Naive thymus-derived CD4-positive, alpha-beta T cell (primary cell): Measurements from ENCODE around the gene SDSL. TPM values are rescaled to one million over a fixed set of nuclear protein-coding genes. Genes with fewer than 3 reads are reported as not detected.
A peak's percentile ranks its signal among the peaks of the same experiment; 100 is the strongest.

Experiments
- ATAC-seq: fragments of 150-1000 bp; cut with Tn5 transposase; 2 replicates; pipeline ENCODE4 v1.10.0; 2021; ENCODE audit warnings: mild to moderate bottlenecking, moderate library complexity
- CTCF ChIA-PET: fragments of 350-600 bp; sonication (Branson Sonifier 250); formaldehyde crosslinking; loops from one replicate; lab custom pipeline; 2021; ENCODE audit warnings: antibody characterized with exemption; lab: Charles Lee
- POLR2A ChIA-PET: fragments of 350-600 bp; sonication (Branson Sonifier 250); formaldehyde crosslinking; loops from one replicate; lab custom pipeline; 2021; ENCODE audit warnings: antibody characterized with exemption, inconsistent platforms; lab: Charles Lee
- DNase-seq, 9 donors: peaks; one replicate each; pipeline versions ENCODE4 v3.0.0 to v3.0.0-alpha.2; 2020 to 2022; ENCODE audit warnings: mixed read lengths in 1 of 9
- H3K27ac ChIP-seq: one replicate; pipeline ENCODE4 v1.7.0; 2013; ENCODE audit warnings: mild to moderate bottlenecking, low read depth, low read length, moderate library complexity
- H3K27me3 ChIP-seq, 2 donors: one replicate each; pipeline ENCODE4 v1.7.0; 2013; ENCODE audit warnings: low read length in 2 of 2, mild to moderate bottlenecking in 2 of 2, moderate library complexity in 2 of 2; ENCODE audit not compliant: control insufficient read depth in 2 of 2, insufficient read depth in 2 of 2
- H3K36me3 ChIP-seq, 3 experiments: 1 replicate in 2 of 3; 2 replicates in 1 of 3; pipeline ENCODE4 v1.7.0; 2013; ENCODE audit warnings: low read length in 3 of 3, mild to moderate bottlenecking in 3 of 3, moderate library complexity in 1 of 3; ENCODE audit not compliant: insufficient read depth in 3 of 3, control insufficient read depth in 2 of 3
- H3K4me1 ChIP-seq, 2 donors: one replicate each; pipeline ENCODE4 v1.7.0; 2013; ENCODE audit warnings: low read length in 2 of 2, mild to moderate bottlenecking in 2 of 2, moderate library complexity in 1 of 2; ENCODE audit not compliant: control insufficient read depth in 2 of 2, insufficient read depth in 2 of 2
- H3K4me3 ChIP-seq: 2 replicates; pipeline ENCODE4 v1.7.0; 2013; ENCODE audit warnings: mild to moderate bottlenecking, low read length
- H3K9me3 ChIP-seq, 3 experiments: 1 replicate in 2 of 3; 2 replicates in 1 of 3; pipeline ENCODE4 v1.7.0; 2013; ENCODE audit warnings: low read length in 3 of 3; ENCODE audit not compliant: control insufficient read depth in 2 of 3
- H3K27ac Mint-ChIP-seq, 9 donors: one replicate each; pipeline ENCODE4 v1.8.0; 2020 to 2022; ENCODE audit warnings: mixed read lengths in 9 of 9, mild to moderate bottlenecking in 8 of 9, moderate library complexity in 5 of 9, inconsistent platforms in 2 of 9
- H3K27me3 Mint-ChIP-seq, 5 donors: one replicate each; pipeline ENCODE4 v1.8.0; 2021 to 2022; ENCODE audit warnings: mixed read lengths in 5 of 5, mild to moderate bottlenecking in 1 of 5
- H3K36me3 Mint-ChIP-seq, 5 donors: one replicate each; pipeline ENCODE4 v1.8.0; 2020 to 2022; ENCODE audit warnings: mixed read lengths in 5 of 5, mild to moderate bottlenecking in 3 of 5, inconsistent platforms in 1 of 5
- H3K4me1 Mint-ChIP-seq, 7 donors: one replicate each; pipeline ENCODE4 v1.8.0; 2020 to 2022; ENCODE audit warnings: mixed read lengths in 7 of 7, mild to moderate bottlenecking in 3 of 7, inconsistent platforms in 1 of 7
- H3K4me3 Mint-ChIP-seq, 10 donors: one replicate each; pipeline ENCODE4 v1.8.0; 2020 to 2022; ENCODE audit warnings: mild to moderate bottlenecking in 10 of 10, mixed read lengths in 10 of 10, moderate library complexity in 6 of 10, inconsistent platforms in 2 of 10
- H3K9me3 Mint-ChIP-seq, 11 donors: one replicate each; pipeline ENCODE4 v1.8.0; 2020 to 2022; ENCODE audit warnings: mixed read lengths in 11 of 11, mild to moderate bottlenecking in 4 of 11, inconsistent platforms in 1 of 11, moderate library complexity in 1 of 11
- intact Hi-C, 2 donors: fragments of 100-400 bp; cut with micrococcal nuclease; formaldehyde crosslinking; loops; one replicate each; pipeline ENCODE4 v1.15.1; 2023
- polyA plus RNA-seq, 2 donors: library from polyadenylated mRNA; unstranded; fragments of 300-500 nt; fragmentation: Illumina TruSeq; gene quantifications; one replicate each; pipeline ENCODE4 v1.2.3, GENCODE V29; 2021
- total RNA-seq, 6 experiments: library from RNA in 5 of 6; stranded (reverse) in 5 of 6; gene quantifications; 1 replicate in 5 of 6; 2 replicates in 1 of 6; pipeline ENCODE4 v1.2.3 and lab custom pipeline; 2021 to 2026

Gene SDSL
- total and polyA plus RNA-seq, 7 experiments from 2014 or later = 0.46 to 2.5 (median 1.7) TPM; not detected in 3

DNA sequence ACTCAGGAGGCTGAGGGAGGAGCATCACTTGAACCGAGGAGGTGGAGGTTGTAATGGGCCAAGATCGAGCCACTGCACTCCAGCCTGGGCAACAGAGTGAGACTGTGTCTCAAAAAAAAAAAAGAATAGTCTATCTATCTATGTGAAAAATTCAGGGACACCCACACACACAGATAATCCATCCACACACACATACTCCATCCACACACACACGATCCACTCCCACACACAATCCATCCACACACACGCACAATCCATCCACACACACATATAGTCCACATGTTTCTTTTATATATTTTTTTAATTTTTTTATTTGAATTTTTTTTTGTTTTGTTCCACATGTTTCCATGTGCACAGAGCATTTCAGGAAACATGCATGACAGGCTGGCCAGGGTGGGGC is 21.8 kb upstream of the SDSL start:
- peak overlapping the region in 1 of 9 donors; percentile 8 for H3K27ac Mint-ChIP-seq
- Histone ChIP-seq H3K4me1 (no peaks in the 10 kb centered on the region), H3K4me3 (no peak overlapping the region), H3K27me3 (no peaks in the 10 kb centered on the region), H3K9me3 (no peaks in the 10 kb centered on the region), H3K27ac (no peak overlapping the region), H3K36me3 (no peaks in the 10 kb centered on the region)
- peaks cover 0 to 2% (median 0%) of the 10 kb centered on the region in 11 donors for H3K9me3 Mint-ChIP-seq
- ATAC-seq = no peak
- DNase-seq = no peak
- no peak overlapping the region for H3K4me3 Mint-ChIP-seq
- POLR2A ChIA-PET = no interaction called here
- CTCF ChIA-PET = no interaction called here
- peaks cover 0 to 6% (median 0%) of the 10 kb centered on the region in 7 donors for H3K4me1 Mint-ChIP-seq
- intact Hi-C loops = no loop called here
- peaks cover 0 to 15% (median 7%) of the 10 kb centered on the region in 5 donors for H3K27me3 Mint-ChIP-seq
- H3K36me3 Mint-ChIP-seq = peaks cover 0 to 4% (median 0%) of the 10 kb centered on the region in 5 donors

DNA sequence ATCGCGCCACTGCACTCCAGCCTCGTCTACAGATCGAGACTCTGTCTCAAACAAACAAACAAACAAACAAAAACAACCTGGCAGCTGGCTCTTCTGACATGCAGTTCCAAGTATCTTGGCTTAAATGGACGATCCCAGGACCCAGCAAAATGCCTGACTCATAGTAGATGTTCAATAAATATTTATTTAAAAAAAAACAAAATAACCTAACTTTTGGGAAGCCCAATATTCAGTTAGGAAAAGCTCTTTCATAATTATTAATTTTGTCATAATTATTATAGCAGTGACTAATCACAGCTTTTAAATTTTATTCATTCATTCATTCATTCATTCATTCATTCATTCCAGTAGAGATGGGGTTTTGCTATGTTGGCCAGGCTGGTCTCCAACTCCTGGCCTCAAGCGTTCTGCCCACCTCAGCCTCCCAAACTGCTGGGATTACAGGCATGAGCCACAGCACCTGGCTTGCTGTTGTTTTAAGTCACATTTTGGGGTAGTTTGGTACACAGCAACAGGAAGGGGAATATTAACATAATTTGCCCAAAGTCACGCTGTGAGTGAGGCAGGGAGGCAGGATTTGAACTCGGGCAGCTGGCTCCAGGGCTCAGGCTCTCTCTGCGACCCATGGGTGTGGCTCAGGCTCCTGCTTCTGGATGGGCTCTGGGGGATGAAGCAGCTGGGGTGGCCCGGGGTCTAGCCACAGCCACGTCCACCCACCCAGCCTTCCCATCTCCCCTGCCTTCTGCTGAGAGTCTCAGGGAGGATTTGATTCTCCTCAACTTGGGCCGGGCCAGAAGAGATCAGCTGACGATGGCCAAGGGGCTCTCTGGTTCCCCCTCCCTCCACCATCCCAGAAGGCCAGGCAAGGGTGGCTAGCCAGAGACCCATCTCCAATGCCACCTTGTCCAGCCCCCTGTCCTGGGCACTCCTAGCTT is 20.8 kb upstream of the SDSL start:
- Histone ChIP-seq H3K4me3 (no peak overlapping the region), H3K36me3 (no peaks in the 10 kb centered on the region), H3K27ac (no peak overlapping the region), H3K4me1 (no peaks in the 10 kb centered on the region), H3K9me3 (no peaks in the 10 kb centered on the region), H3K27me3 (no peaks in the 10 kb centered on the region)
- ChIA-PET CTCF (no interaction called here), POLR2A (no interaction called here)
- H3K4me3 Mint-ChIP-seq = no peak overlapping the region
- ATAC-seq (no peak), DNase-seq (no peak)
- H3K27ac Mint-ChIP-seq = no peak overlapping the region
- H3K4me1 Mint-ChIP-seq = peaks cover 0 to 6% (median 0%) of the 10 kb centered on the region in 7 donors
- H3K27me3 Mint-ChIP-seq = peaks cover 0 to 15% (median 10%) of the 10 kb centered on the region in 5 donors
- intact Hi-C loops = no loop called here
- peaks cover 0 to 2% (median 0%) of the 10 kb centered on the region in 11 donors for H3K9me3 Mint-ChIP-seq
- peaks cover 0 to 4% (median 0%) of the 10 kb centered on the region in 5 donors for H3K36me3 Mint-ChIP-seq

DNA sequence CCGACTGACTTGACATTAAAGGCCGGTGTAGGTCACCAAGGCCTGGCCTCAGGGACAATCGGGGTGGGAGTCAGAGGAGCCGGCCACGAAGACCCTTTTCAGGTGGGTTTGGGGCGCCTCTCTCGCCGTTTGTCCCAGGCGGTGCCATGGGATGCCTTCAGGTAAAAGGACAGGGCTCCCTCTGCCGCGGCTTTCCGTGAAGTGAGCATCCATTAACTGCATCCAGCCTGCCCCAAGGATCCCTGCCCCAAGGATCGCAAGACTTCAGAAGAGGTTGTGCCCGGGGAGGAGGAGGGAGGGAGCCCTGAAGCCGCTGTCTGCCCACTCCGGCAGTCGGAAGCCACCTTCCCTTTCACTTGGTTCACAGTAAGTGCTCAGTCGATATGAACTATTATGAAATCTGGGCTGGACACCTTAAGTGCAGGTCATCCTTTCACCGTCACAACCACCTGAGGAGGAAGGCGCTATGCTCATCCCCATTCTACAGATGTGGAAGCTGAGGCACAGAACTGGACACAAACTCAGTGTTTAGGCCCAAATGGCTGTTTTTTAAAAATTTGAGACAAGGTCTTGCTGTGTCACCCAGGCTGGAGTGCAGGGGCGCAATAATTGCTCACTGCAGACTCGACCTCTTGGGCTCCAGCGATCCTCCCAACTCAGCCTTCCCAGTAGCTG is 19.5 kb upstream of the SDSL start:
- H3K27ac Mint-ChIP-seq = no peak overlapping the region
- peaks cover 0 to 16% (median 10%) of the 10 kb centered on the region in 5 donors for H3K27me3 Mint-ChIP-seq
- POLR2A ChIA-PET = no interaction called here
- no peaks in the 10 kb centered on the region for H3K9me3 Mint-ChIP-seq
- Histone ChIP-seq H3K4me3 (no peak overlapping the region), H3K27ac (no peak overlapping the region), H3K27me3 (no peaks in the 10 kb centered on the region), H3K4me1 (no peaks in the 10 kb centered on the region), H3K9me3 (no peaks in the 10 kb centered on the region), H3K36me3 (no peaks in the 10 kb centered on the region)
- DNase-seq (no peak), ATAC-seq (no peak)
- peaks cover 0 to 4% (median 0%) of the 10 kb centered on the region in 5 donors for H3K36me3 Mint-ChIP-seq
- no peak overlapping the region for H3K4me3 Mint-ChIP-seq
- peaks cover 0 to 6% (median 0%) of the 10 kb centered on the region in 7 donors for H3K4me1 Mint-ChIP-seq
- CTCF ChIA-PET = no interaction called here
- intact Hi-C loops = no loop called here

DNA sequence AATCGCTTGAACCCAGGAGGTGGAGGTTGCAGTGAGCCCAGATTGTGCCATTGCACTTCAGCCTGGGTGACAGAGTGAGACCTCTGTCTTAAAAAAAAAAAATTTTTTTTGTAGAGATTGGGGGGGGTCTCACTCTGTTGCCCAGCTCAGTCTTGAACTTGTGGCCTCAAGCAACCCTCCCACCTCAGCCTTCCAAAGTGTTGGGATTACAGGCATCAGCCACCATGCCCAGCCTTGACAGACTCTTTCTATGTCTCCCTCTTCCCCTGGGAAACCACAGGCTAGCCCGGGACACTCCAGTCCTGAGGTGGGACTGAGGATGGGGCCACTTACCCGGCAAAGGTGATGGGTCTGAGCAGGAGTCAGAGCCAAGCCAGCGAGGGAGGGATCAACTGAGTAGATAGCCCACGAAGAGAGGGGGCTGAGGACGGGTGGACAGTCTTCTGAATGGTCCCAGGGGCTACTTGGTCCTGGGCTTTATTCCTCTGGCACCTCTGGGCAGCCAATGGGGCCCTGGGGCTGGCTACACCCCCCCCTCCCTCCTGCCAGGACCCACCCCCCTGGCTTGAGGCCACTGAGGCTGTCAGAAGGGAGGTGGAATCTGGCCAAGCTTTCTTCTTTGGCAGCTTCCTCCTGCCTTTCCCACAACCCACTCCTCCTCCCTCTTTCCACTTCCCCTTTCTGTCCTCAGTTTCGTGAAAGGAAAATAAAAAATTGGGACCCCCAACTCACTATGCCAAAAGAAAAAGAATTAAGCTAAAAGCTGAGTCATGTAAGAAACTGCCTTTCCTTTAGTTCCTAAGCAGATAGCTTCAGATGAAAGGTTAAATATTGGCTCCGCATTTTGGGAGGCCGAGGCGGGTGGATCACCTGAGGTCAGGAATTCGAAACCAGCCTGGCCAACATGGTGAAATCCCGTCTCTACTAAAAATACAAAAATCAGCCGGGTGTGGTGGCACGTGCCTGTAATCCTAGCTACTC is 18.5 kb upstream of the SDSL start, which contains the start of gene SDS:
Gene SDS, minus strand, starts transcription at position 453 of the 981 bp plus-strand sequence. CDS start 4,179 bp downstream, outside the sequence.
- DNase-seq (no peak), ATAC-seq (peak; percentile 29)
- ChIA-PET CTCF (no interaction called here), POLR2A (no interaction called here)
- H3K4me3 Mint-ChIP-seq = no peak within 1 kb of the TSS
- no peaks in the 10 kb centered on the region for H3K9me3 Mint-ChIP-seq
- intact Hi-C loops = no loop called here
- Histone ChIP-seq H3K36me3 (no peaks in the 10 kb centered on the region), H3K27ac (no peak within 1 kb of the TSS), H3K4me1 (no peaks in the 10 kb centered on the region), H3K4me3 (no peak within 1 kb of the TSS), H3K27me3 (no peaks in the 10 kb centered on the region), H3K9me3 (no peaks in the 10 kb centered on the region)
- peaks cover 0 to 6% (median 0%) of the 10 kb centered on the region in 7 donors for H3K4me1 Mint-ChIP-seq
- no peak within 1 kb of the TSS for H3K27ac Mint-ChIP-seq
- peaks cover 0 to 16% (median 10%) of the 10 kb centered on the region in 5 donors for H3K27me3 Mint-ChIP-seq
- peaks cover 0 to 4% (median 0%) of the 10 kb centered on the region in 5 donors for H3K36me3 Mint-ChIP-seq

DNA sequence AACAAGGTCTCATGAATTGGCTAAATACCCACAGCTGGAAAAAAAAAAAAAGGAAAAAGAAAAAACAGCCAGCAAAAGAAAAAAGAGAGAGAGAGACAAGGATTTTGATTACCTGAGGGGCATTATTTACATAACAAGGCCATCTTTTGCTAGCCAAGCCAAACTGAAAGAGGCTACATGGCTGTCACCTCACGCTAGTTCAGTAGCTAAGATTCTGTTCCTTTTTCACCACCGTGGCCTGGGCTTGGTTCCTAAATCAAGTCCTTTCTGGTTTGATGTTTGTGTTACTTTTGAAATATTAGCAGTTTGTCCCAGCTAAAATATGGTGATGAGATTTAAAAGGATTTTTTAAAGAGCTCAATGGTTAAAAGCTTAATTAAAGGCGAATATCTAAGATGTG is 16.5 kb upstream of the SDSL start:
- intact Hi-C loops = no loop called here
- Mint-ChIP-seq H3K9me3 (no peaks in the 10 kb centered on the region), H3K4me1 (peaks cover 0 to 8% (median 0%) of the 10 kb centered on the region in 7 donors), H3K27me3 (peaks cover 0 to 19% (median 5%) of the 10 kb centered on the region in 5 donors), H3K4me3 (no peak overlapping the region), H3K27ac (no peak overlapping the region), H3K36me3 (peaks cover 0 to 4% (median 0%) of the 10 kb centered on the region in 5 donors)
- DNase-seq (no peak), ATAC-seq (no peak)
- POLR2A ChIA-PET = no interaction called here
- no peak overlapping the region for H3K4me3 ChIP-seq
- CTCF ChIA-PET = interaction anchor here (0.6 kb wide), 1 partner anchor 51 kb away, joined by 4 read pairs; no protein-coding TSS in a partner anchor
- H3K27ac ChIP-seq = no peak overlapping the region
- no peaks in the 10 kb centered on the region for H3K27me3 ChIP-seq
- no peaks in the 10 kb centered on the region for H3K9me3 ChIP-seq
- H3K36me3 ChIP-seq = no peaks in the 10 kb centered on the region
- H3K4me1 ChIP-seq = no peaks in the 10 kb centered on the region
